Measurements from ENCODE around the gene APRT. TPM values are rescaled to one million over a fixed set of nuclear protein-coding genes. Genes with fewer than 3 reads are reported as not detected.
A peak's percentile ranks its signal among the peaks of the same experiment; 100 is the strongest.

The APRT gene
- total and polyA plus RNA-seq, 10 of the 15 experiments (the other 5 are each of a cell fraction or from before 2014, with no cell fraction given) = 30.6 to 495 (median 166) TPM

- no peak for TF ChIP-seq PML (IDR thresholded peaks at IDR 0.05; ENCODE audit: low read length)
- no peak for TF ChIP-seq ZNF384 (IDR thresholded peaks at IDR 0.05; ENCODE audit: borderline replicate concordance, low read depth, low read length)
- TF ChIP-seq EP300 (IDR thresholded peaks at IDR 0.05; ENCODE audit: borderline replicate concordance in 1 of 2, control insufficient read depth in 1 of 2, low read depth in 2 of 2, low read length in 2 of 2) = no peak
- TF ChIP-seq MAX (IDR thresholded peaks at IDR 0.05; ENCODE audit: low read depth, low read length) = peak; percentile 24; the same call in 1 of the 2 replicates
- TF ChIP-seq TCF3 (IDR thresholded peaks at IDR 0.05; ENCODE audit: borderline replicate concordance, insufficient read depth, low read depth, low read length) = peak; percentile 71; the same call in 1 of the 2 replicates
- 0 out of 2 replicates have a peak, but pooled peaks have one; percentile 25 for TF ChIP-seq GATAD2B (conservative IDR thresholded peaks at IDR 0.05; ENCODE audit: low read depth)
- TF ChIP-seq SMC3 (IDR thresholded peaks at IDR 0.05; ENCODE audit: borderline replicate concordance, low read length) = peak; percentile 81
- TF ChIP-seq CTCF (IDR thresholded peaks at IDR 0.05 in 2 of 3, conservative IDR thresholded peaks at IDR 0.05 in 1 of 3; ENCODE audit: control insufficient read depth in 2 of 3, extremely low read depth in 1 of 3, insufficient read depth in 1 of 3, low read depth in 3 of 3, low read length in 3 of 3) = peak; percentile 87 to 97 (median 88)
- TF ChIP-seq CHD4 (IDR thresholded peaks at IDR 0.05) = no peak
- peak in 1 of 2 experiments; percentile 19; a peak in 1 of 4 replicates for TF ChIP-seq BHLHE40 (IDR thresholded peaks at IDR 0.05; ENCODE audit: borderline replicate concordance in 1 of 2, low read depth in 2 of 2, low read length in 1 of 2)
- no peak for TF ChIP-seq POLR2AphosphoS5 (IDR thresholded peaks at IDR 0.05; ENCODE audit: low read length)
- no peak for TF ChIP-seq NBN (IDR thresholded peaks at IDR 0.05)
- no peak for TF ChIP-seq CUX1 (IDR thresholded peaks at IDR 0.05; ENCODE audit: insufficient replicate concordance, low read depth, low read length)
- TF ChIP-seq PBX3 (IDR thresholded peaks at IDR 0.05; ENCODE audit: insufficient replicate concordance, low read depth, low read length) = no peak
Observed at GRCh38 chr16:88815901-88816589, 4.3 kb upstream of the APRT start (continued).

Measured in GM12878 (cell line).